Calu3 (cell line): Measurements from ENCODE around the gene DYNC1I1. TPM values are rescaled to one million over a fixed set of nuclear protein-coding genes. Genes with fewer than 3 reads are reported as not detected.

Experiments used
- Bru-seq: library from RNA; stranded (reverse); fragments of 400-500 nt; gene quantifications from one replicate; lab custom pipeline; 2021; lab: Mats Ljungman, UMichigan
- BruChase-seq, 2 experiments: library from RNA; stranded (reverse); fragments of 400-500 nt; gene quantifications; one replicate each; lab custom pipeline; 2021; lab: Mats Ljungman, UMichigan
- BruUV-seq: library from RNA; stranded (reverse); fragments of 400-500 nt; replicated peaks from 2 replicates; lab custom pipeline; 2021; lab: Mats Ljungman, UMichigan
- CTCF ChIA-PET: fragments of 300-600 bp; sonication (Branson Sonifier 250); formaldehyde crosslinking; loops from one replicate; lab custom pipeline; 2022; ENCODE audit warnings: antibody characterized with exemption; lab: Charles Lee
- DNase-seq: peaks from one replicate; pipeline ENCODE4 v3.0.0; 2022
- H3K27ac Mint-ChIP-seq: one replicate; pipeline ENCODE4 v1.8.0; 2022; ENCODE audit warnings: mixed read lengths; ENCODE audit not compliant: unreplicated experiment
- H3K27me3 Mint-ChIP-seq: one replicate; pipeline ENCODE4 v1.8.0; 2022; ENCODE audit warnings: mixed read lengths; ENCODE audit not compliant: unreplicated experiment
- H3K36me3 Mint-ChIP-seq: one replicate; pipeline ENCODE4 v1.8.0; 2022; ENCODE audit warnings: mild to moderate bottlenecking, moderate library complexity, mixed read lengths; ENCODE audit not compliant: insufficient read depth, unreplicated experiment
- H3K4me1 Mint-ChIP-seq: one replicate; pipeline ENCODE4 v1.8.0; 2022; ENCODE audit warnings: mild to moderate bottlenecking, low read depth, mixed read lengths; ENCODE audit not compliant: unreplicated experiment
- H3K4me3 Mint-ChIP-seq: one replicate; pipeline ENCODE4 v1.8.0; 2022; ENCODE audit warnings: mild to moderate bottlenecking, low read depth, moderate library complexity, mixed read lengths; ENCODE audit not compliant: unreplicated experiment
- H3K9me3 Mint-ChIP-seq: one replicate; pipeline ENCODE4 v1.8.0; 2022; ENCODE audit warnings: low read depth, mixed read lengths; ENCODE audit not compliant: unreplicated experiment
- CTCF ChIP-seq: fragments of 200-600 bp; IDR thresholded peaks from one replicate; pipeline ENCODE4 v1.8.0; 2022; ENCODE audit warnings: antibody characterized with exemption; ENCODE audit not compliant: unreplicated experiment
- intact Hi-C: fragments of 100-400 bp; cut with micrococcal nuclease; formaldehyde crosslinking; loops from one replicate; pipeline ENCODE4 v1.10.0; 2022; ENCODE audit not compliant: unreplicated experiment
- long read RNA-seq: library from polyadenylated mRNA; stranded (forward); transcript quantifications from one replicate; pipeline ENCODE4 v2.0.0, GENCODE V29; 2022
- total RNA-seq: library from RNA; stranded (reverse); gene quantifications from 2 replicates; pipeline ENCODE4 v1.2.3, GENCODE V29; 2022

Gene DYNC1I1
- total RNA-seq (0.73 and 1.4 TPM in 2 replicates), Bru-seq, nascent RNA (percentile 21 among the genes with signal in this experiment), BruChase-seq, experiment 1, labeled RNA remaining after a 6-hour chase (percentile 13 among the genes with signal in this experiment), BruChase-seq, experiment 2, labeled RNA remaining after a 2-hour chase (percentile 16 among the genes with signal in this experiment)
- long read RNA-seq: 0 reads

DNA sequence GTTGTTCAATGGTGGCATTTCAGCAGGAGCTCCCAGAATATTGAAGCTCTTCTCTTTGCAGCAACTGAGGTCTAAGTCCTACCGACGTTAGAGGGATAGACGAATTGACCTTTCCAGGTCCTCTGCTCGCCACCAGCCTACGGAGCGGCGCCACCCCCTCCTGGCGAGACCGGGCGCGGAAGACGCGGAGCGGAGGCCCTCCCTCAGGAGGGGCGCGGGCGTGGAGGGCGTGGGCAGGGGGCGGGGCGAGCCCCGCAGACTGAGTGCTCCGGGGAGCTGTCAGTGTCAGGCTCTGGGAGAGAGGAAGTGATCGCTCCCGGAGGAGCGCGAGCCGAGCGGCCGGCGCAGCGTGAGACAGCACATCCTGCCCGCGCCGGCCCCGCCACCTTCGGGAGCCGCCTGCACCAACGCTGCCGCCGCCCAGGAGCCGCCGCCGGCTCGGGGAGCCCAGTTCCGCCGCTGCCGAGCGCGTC lies at the start of gene DYNC1I1:
Gene DYNC1I1 (plus strand): TSS at position 257 of the 473 bp plus-strand sequence. CDS start 32,176 bp downstream, outside the sequence.
- no peak for TF ChIP-seq CTCF
- intact Hi-C loops: no loop called here
- CTCF ChIA-PET: interaction anchor here (0.6 to 0.7 kb wide), 2 partner anchors 8 to 319 kb away, joined by 3 read pairs; no protein-coding TSS in a partner anchor
- no peak within 1 kb of the TSS for H3K27ac Mint-ChIP-seq
- no TSS peak for BruUV-seq
- peak within 1 kb of the TSS; percentile 70 for H3K4me3 Mint-ChIP-seq
- H3K9me3 Mint-ChIP-seq: no peaks in the 10 kb centered on the region
- H3K36me3 Mint-ChIP-seq: peaks cover 6% of the 10 kb centered on the region
- peak; percentile 54 for DNase-seq
- no peaks in the 10 kb centered on the region for H3K4me1 Mint-ChIP-seq
- H3K27me3 Mint-ChIP-seq: no peaks in the 10 kb centered on the region

- no peak overlapping the region for H3K4me3 Mint-ChIP-seq
- peaks cover 67% of the 10 kb centered on the region for H3K27me3 Mint-ChIP-seq
- no peak for TF ChIP-seq CTCF
- CTCF ChIA-PET: interaction anchor here (0.6 to 1.5 kb wide), 7 partner anchors 34 to 163 kb away, joined by 3 to 16 read pairs (median 3); no protein-coding TSS in a partner anchor
- BruUV-seq: no TSS peak
- H3K9me3 Mint-ChIP-seq: no peaks in the 10 kb centered on the region
- intact Hi-C loops: loop anchor here (1.0 to 10.0 kb wide), 2 partner anchors 71 to 148 kb away; no protein-coding TSS in a partner anchor
- H3K27ac Mint-ChIP-seq: no peak overlapping the region
- DNase-seq: peak; percentile 56
- no peaks in the 10 kb centered on the region for H3K4me1 Mint-ChIP-seq
- no peaks in the 10 kb centered on the region for H3K36me3 Mint-ChIP-seq
These were observed 48.7 kb upstream of the DYNC1I1 start for GRCh38 chr7:95723583-95724180.

DNA sequence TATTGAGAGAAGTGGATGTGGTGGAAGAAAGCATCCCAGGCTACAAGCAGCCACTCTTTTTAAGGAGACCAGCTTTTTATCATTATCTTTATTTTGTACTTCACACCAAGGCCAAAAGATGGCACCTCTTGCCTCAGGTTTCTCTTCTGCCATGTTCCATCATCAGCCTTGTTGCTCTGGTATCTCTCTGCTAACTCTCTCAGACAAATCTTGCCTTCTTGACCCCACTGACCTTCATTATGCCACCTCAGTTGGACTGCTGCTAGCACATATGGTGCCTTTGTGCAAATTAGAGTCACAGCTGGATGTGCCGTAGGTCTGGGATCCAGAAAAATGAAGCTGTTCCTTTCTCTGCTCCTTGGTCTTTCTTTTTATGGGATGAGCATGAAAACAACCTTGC lies 47.1 kb upstream of the DYNC1I1 start:
- intact Hi-C loops: loop anchor here (10.0 kb wide), 1 partner anchor 70 kb away; no protein-coding TSS in a partner anchor
- H3K27ac Mint-ChIP-seq: no peak overlapping the region
- no peaks in the 10 kb centered on the region for H3K36me3 Mint-ChIP-seq
- DNase-seq: no peak
- H3K4me1 Mint-ChIP-seq: no peaks in the 10 kb centered on the region
- peaks cover 64% of the 10 kb centered on the region for H3K27me3 Mint-ChIP-seq
- no peak overlapping the region for H3K4me3 Mint-ChIP-seq
- TF ChIP-seq CTCF: no peak
- H3K9me3 Mint-ChIP-seq: no peaks in the 10 kb centered on the region
- CTCF ChIA-PET: interaction anchor here (1.3 kb wide), 1 partner anchor 146 kb away, joined by 6 read pairs; no protein-coding TSS in a partner anchor
- BruUV-seq: no TSS peak

- CTCF ChIA-PET: no interaction called here
- H3K27me3 Mint-ChIP-seq: peaks cover 28% of the 10 kb centered on the region
- H3K4me3 Mint-ChIP-seq: no peak overlapping the region
- H3K9me3 Mint-ChIP-seq: no peaks in the 10 kb centered on the region
- H3K27ac Mint-ChIP-seq: no peak overlapping the region
- no peaks in the 10 kb centered on the region for H3K4me1 Mint-ChIP-seq
- no peak for DNase-seq
- H3K36me3 Mint-ChIP-seq: no peaks in the 10 kb centered on the region
- BruUV-seq: no TSS peak
- TF ChIP-seq CTCF: no peak
- intact Hi-C loops: no loop called here
These were observed 41.7 kb upstream of the DYNC1I1 start for GRCh38 chr7:95730493-95731280.
